D721Med (cell line): ENCODE measurements around the gene PIGU.

Source experiments
- DNase-seq: peaks from one replicate; pipeline ENCODE4 v3.0.0; 2011; ENCODE audit warnings: low spot score; ENCODE audit not compliant: insufficient read length
- FAIRE-seq: peaks from 2 replicates; lab custom pipeline; 2011; peaks lifted over from hg19 to GRCh38; lab: Jason Lieb, UNC
- TF ChIP-seq, protein P1 (sequence below): IDR thresholded peaks from 2 replicates; pipeline ENCODE4 v1.5.1; 2012; ENCODE audit warnings: mild to moderate bottlenecking, control low read depth; ENCODE audit not compliant: insufficient read depth; ENCODE audit errors: missing control alignments

PIGU gene

DNA sequence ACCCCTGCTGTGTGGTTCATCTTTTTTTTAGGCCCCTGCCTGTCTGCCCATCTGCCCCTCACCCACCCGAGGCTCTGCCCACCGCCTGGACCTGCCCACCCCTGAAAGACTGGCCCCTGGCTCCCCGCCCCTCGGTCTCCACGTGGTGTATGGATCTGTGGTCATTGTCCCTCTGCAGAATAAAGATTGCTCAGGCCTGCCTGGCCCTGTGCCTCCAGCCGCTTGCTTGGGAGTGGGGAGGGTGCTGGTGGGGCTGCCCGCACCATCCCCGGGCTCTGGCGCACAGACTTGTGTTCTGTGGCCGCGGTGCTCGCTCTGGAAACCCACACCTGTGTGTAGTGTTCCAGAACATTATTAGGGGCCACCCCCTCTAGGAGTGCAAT is 116.8 kb downstream of the PIGU start:
- FAIRE-seq (no peak), DNase-seq (no peak)
- TF ChIP-seq, protein P1, sequence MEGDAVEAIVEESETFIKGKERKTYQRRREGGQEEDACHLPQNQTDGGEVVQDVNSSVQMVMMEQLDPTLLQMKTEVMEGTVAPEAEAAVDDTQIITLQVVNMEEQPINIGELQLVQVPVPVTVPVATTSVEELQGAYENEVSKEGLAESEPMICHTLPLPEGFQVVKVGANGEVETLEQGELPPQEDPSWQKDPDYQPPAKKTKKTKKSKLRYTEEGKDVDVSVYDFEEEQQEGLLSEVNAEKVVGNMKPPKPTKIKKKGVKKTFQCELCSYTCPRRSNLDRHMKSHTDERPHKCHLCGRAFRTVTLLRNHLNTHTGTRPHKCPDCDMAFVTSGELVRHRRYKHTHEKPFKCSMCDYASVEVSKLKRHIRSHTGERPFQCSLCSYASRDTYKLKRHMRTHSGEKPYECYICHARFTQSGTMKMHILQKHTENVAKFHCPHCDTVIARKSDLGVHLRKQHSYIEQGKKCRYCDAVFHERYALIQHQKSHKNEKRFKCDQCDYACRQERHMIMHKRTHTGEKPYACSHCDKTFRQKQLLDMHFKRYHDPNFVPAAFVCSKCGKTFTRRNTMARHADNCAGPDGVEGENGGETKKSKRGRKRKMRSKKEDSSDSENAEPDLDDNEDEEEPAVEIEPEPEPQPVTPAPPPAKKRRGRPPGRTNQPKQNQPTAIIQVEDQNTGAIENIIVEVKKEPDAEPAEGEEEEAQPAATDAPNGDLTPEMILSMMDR = no peak

DNA sequence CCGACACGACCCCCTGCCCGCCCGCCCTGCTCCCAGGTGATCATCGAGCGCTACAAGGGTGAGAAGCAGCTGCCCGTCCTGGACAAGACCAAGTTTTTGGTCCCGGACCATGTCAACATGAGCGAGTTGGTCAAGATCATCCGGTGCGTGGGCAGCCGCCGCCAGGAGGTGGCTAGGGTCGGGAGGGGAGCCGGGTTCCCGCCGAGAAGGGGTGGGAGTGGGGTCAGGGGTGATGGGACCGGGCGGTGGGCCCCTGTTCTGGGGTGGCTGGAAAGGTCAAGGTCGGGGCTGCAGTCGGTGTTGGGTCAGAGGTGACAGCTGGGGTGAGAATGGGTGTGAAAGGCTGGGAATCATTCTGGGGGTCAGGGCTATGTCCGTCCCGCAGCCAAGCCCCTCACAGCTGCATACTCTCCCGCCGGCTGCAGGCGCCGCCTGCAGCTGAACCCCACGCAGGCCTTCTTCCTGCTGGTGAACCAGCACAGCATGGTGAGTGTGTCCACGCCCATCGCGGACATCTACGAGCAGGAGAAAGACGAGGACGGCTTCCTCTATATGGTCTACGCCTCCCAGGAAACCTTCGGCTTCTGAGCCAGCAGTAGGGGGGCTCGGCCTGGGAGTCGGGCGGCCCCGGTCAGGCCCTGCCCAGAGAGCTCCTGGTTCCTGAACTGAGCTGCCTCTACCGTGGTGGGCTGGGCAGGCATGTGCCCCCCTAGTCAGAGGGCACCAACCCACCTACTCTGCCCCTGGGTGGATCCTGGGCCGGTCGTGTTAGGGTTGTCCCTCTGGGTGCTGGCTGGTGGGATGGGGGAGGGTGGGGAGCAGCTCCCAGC is 117.4 kb downstream of the PIGU start:
- FAIRE-seq = no peak
- no peak for DNase-seq
- TF ChIP-seq, protein P1 = no peak

DNA sequence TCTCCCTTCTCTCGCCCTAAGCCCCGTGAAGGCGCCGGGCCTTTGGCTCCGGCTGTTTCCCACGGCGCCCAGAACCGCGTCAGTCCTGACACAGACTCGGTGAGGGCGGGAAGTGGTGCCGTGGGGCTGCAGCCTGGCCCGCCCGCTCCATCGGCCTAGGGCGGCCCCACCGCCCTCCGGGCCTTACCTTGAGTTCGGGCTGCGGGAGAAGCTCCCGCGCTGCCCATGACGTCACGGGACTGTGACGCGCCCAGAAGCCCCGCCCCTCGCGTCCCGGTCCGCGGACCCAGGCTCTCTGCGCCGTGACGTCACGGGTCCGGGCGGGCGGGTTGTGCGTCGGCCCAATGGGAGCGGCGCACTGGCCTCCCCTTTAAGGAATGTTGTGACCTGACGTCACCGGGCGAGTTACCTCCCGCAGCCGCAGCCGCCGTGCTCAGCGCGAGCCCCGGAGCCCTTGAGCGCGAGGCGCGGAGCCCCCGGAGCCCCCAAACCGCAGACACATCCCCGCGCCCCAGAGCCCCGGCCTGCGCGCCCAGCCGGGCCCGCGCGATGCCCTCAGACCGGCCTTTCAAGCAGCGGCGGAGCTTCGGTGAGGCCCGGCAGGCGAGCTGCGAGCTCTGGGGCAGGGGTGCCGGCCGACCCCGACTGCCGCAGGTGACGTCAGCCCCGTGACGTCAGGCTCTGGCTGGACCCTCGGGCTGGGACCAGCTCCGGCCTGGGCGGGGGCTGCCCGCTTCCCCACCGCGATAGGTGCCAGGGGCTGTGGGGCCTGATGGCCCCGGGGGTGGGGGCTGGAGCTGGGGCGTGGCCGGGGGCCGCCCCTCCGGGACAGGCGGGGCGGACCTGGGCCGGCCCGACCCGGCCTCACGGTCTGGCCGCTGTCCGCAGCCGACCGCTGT is 118.3 kb downstream of the PIGU start, which contains the start of gene MAP1LC3A:
Gene MAP1LC3A, plus strand, starts transcription at position 399 of the 899 bp plus-strand sequence. Its CDS starts 151 bp downstream, at position 550.
- FAIRE-seq = no peak
- peak; percentile 79 for DNase-seq
- TF ChIP-seq, protein P1 = no peak

DNA sequence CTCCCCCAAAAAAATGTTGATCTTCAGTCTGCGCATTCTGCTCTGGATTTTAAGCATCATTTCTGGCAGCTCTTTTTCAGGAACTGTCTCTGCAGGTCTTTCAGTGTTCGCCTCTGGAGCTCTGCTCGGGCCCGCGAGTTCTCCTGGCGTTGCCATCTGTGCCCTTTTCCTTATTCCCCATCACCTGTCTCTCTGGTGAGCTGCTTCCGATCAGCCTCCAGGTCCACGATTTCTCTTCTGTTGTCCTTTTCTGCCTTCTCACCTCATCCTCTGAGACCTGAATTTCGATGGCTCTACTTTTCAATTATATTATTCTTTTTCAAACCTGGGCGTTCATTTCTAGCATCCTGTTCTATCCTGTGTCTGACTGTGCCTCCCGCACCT is 119.0 kb downstream of the PIGU start:
- TF ChIP-seq, protein P1 = no peak
- DNase-seq = no peak
- no peak for FAIRE-seq

DNA sequence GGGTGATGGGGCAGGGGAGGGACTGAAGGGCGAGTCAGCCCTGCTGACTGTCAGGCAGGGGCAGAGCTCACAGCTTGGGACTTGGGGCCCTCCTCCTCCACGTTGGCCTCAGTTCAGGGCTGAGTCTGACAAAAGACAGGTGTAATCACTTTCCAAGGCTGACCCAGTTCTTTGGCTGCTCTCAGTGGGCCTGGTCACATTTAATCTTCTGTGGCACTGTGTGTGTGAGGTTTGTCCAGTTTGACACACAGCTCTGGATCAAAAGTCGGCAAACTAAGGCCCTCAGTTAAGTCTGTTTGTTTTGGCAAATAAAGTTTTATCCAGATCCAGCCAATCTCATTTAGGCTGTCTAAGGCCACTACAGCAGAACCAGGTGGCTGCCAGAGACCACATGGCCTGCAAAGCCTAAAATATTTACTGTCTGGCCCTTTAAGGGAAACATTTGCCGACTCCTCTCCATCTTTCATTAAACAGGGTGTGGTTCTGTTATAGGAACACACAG is 123.5 kb downstream of the PIGU start:
- no peak for DNase-seq
- FAIRE-seq = no peak
- TF ChIP-seq, protein P1 = no peak

DNA sequence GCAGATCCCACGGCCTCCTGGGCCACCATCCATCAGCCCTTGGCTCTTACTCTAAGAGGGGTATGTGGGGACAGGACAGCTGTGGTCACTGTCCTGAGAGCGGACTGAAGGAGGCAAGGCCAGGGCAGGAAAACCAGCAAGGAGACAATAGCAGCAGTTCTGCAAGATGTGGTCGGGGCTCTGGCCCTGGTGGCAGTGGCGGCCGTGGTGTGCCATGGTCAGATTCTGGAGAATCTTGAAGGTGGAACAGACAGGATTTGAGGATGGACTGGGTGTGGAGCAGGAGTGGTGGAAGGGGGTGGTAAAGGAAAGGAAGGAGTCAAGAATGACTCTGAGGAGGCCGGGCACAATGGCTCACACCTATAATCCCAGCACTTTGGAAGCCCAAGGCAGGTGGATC is 124.3 kb downstream of the PIGU start:
- FAIRE-seq (no peak), DNase-seq (no peak)
- TF ChIP-seq, protein P1 = no peak
